Measurements from ENCODE around the gene PPP2R5C. TPM values are rescaled to one million over a fixed set of nuclear protein-coding genes. Genes with fewer than 3 reads are reported as not detected.

The PPP2R5C gene
- total RNA-seq, 1 experiment from 2014 or later = 93.0 TPM

DNA sequence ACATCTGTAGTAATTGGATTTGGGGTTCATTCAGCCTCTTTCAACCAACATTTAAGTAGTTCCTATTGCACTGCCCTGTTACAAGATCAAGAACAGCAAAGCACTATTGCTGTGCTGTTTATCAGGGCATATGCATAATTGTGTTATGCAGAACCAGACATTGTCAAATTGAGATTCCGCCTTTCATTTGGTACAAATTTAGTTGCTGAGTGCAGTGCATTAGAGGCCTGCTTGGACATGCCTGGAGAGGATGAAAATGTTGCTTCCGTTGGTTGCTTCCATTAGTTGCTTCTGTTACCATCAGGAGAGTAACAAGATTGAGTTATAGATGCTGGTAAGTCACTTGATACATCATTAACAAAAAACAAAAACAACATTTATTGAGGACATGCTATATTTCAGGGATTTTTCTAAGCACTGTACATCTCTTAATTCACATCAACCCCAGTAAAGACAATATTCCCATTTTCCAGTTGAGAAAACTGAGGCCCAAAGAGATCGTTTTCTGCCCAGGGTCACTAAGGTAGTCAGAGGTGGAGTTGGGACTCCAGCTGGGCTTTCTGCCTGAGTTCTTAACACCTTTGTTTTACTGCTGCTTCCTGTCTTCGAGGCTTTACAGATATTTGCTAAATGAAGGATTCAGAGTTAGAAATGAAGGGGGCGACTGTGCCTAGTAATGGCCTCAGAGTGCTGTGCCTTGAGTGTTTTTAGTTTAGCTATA lies 79.3 kb downstream of the PPP2R5C start:
- no peaks in the 10 kb centered on the region for H3K79me2 ChIP-seq (ENCODE audit: insufficient read depth, low read length)
- no peaks in the 10 kb centered on the region for H3K9me3 ChIP-seq (ENCODE audit: control insufficient read depth, low read depth, low read length)
- Mint-ChIP-seq H3K27me3 (ENCODE audit: low read depth) (no peaks in the 10 kb centered on the region), H3K27ac (peak overlapping the region in 2 of 3 experiments; percentile 23 to 79; a peak in 2 of 7 replicates), H3K4me3 (no peak overlapping the region), H3K9me3 (no peaks in the 10 kb centered on the region), H3K4me1 (peaks cover 20 to 25% of the 10 kb centered on the region in 2 experiments), H3K36me3 (ENCODE audit: insufficient read depth in 1 of 3, low read depth in 3 of 3) (peaks cover 0 to 3% (median 0%) of the 10 kb centered on the region in 3 experiments; a peak in 1 of 7 replicates)
- H3K9ac ChIP-seq (ENCODE audit: extremely low read depth, insufficient read length, low read length) = no peak overlapping the region
- no peak overlapping the region for H2BK15ac ChIP-seq (ENCODE audit: low read depth, low read length)
- H4K20me1 ChIP-seq (ENCODE audit: control insufficient read depth, insufficient read depth, insufficient read length) = no peaks in the 10 kb centered on the region
- no peak overlapping the region for H2BK120ac ChIP-seq (ENCODE audit: low read depth, low read length, poor library complexity, severe bottlenecking)
- H2AK5ac ChIP-seq (ENCODE audit: insufficient read length, low read length) = no peak overlapping the region
- WGBS (ENCODE audit: extremely low coverage, insufficient read length, low lambda C conversion rate) = no CpG with 5 or more reads among the region's 5 CpGs
- H3K4ac ChIP-seq (ENCODE audit: low read depth, low read length) = no peak overlapping the region
- H3T11ph ChIP-seq (ENCODE audit: low read length) = no peak overlapping the region
- no peak for TF ChIP-seq CTCF (conservative IDR thresholded peaks at IDR 0.05)
- H3K23ac ChIP-seq (ENCODE audit: insufficient read length, low read depth, low read length) = no peak overlapping the region
- H3K79me1 ChIP-seq (ENCODE audit: insufficient read depth, low read depth, low read length, poor library complexity, severe bottlenecking) = no peaks in the 10 kb centered on the region
- H3K14ac ChIP-seq (ENCODE audit: insufficient read depth, low read length) = no peak overlapping the region
- no peak overlapping the region for H4K91ac ChIP-seq (ENCODE audit: insufficient read length, low read depth, low read length)
- no peak overlapping the region for H3K18ac ChIP-seq (ENCODE audit: insufficient read length, low read depth, low read length)
- H3K27me3 ChIP-seq (ENCODE audit: insufficient read depth, low read length) = no peaks in the 10 kb centered on the region
- no peak overlapping the region for H2BK12ac ChIP-seq (ENCODE audit: insufficient read length, low read depth, low read length)
- no peak overlapping the region for H3K4me2 ChIP-seq (ENCODE audit: insufficient read depth, insufficient read length, low read length)
- H2BK5ac ChIP-seq (ENCODE audit: insufficient read length, low read length) = no peak overlapping the region
- no peak overlapping the region for H2BK20ac ChIP-seq (ENCODE audit: low read depth, low read length, poor library complexity, severe bottlenecking)
- peaks cover 4% of the 10 kb centered on the region; the same call in 1 of the 2 replicates for H3K4me1 ChIP-seq (ENCODE audit: insufficient read depth, low read length)
- no peak overlapping the region for H2AFZ ChIP-seq (ENCODE audit: low read length)
- no peak for DNase-seq
- H4K5ac ChIP-seq (ENCODE audit: insufficient read length, low read depth, low read length) = no peak overlapping the region
- no peak overlapping the region for H4K8ac ChIP-seq (replicated peaks; ENCODE audit: insufficient read length, low read depth, low read length)
- H3K23me2 ChIP-seq (ENCODE audit: insufficient read length, low read depth, low read length, poor library complexity, severe bottlenecking) = no peaks in the 10 kb centered on the region
- H3K56ac ChIP-seq (ENCODE audit: insufficient read length, low read depth, low read length) = no peak overlapping the region
- H3K27ac ChIP-seq (ENCODE audit: insufficient read length, low read depth, low read length) = no peak overlapping the region
